GM21786 (cell line): ENCODE results near the gene TKTL1.
A peak's percentile ranks its signal among the peaks of the same experiment; 100 is the strongest.

Experiments used
- ATAC-seq: cut with Tn5 transposase; IDR thresholded peaks from one replicate; pipeline ENCODE4 v1.9.1; 2021; ENCODE audit not compliant: unreplicated experiment

TKTL1 gene

DNA sequence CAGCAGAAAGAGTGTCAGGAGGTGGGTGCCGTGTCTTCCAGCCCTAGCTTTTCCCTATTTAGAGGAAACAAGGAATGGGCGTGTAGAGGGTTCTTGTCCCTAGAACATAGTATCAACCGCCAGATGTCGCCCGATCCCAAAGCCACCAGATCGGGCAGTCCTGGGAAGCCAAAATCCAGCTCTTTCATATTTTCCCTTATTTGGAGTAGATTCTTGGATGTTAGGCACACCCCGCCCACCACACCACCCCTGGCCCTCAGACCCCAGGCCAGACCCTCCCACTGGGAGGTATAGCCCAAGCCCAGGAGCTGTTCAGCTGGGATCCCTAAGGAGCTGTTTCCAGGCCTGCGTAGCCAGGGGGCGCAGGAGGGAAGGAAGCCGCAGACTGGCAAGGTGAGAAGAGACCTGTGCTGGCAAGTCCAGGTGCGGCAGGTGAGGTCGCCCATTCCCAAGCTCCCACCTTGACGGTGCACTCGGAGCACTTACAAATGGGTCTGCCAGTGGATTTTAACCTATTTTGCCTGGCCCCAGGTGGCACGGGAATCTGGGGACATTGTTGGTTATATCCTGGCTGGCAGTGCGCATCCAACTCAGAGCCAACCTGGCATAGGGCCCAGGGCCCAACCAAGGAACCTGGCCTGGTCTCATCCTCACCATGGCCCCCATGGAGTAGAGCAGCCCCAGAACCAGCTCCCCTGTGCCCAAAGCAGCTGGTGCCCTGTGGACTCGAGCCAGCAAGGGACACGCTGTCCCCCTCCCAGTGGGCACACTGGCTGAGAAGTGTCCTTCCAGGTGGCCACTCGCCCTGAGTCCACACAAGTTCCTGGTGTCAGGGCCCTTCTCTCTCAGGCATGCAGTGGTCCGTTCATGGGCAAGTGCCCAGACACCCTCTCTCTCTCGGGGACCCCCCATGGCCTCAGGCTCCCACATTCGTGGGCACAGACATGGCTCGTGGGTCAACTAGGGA is 78.0 kb downstream of the TKTL1 start:
- ATAC-seq: no peak

DNA sequence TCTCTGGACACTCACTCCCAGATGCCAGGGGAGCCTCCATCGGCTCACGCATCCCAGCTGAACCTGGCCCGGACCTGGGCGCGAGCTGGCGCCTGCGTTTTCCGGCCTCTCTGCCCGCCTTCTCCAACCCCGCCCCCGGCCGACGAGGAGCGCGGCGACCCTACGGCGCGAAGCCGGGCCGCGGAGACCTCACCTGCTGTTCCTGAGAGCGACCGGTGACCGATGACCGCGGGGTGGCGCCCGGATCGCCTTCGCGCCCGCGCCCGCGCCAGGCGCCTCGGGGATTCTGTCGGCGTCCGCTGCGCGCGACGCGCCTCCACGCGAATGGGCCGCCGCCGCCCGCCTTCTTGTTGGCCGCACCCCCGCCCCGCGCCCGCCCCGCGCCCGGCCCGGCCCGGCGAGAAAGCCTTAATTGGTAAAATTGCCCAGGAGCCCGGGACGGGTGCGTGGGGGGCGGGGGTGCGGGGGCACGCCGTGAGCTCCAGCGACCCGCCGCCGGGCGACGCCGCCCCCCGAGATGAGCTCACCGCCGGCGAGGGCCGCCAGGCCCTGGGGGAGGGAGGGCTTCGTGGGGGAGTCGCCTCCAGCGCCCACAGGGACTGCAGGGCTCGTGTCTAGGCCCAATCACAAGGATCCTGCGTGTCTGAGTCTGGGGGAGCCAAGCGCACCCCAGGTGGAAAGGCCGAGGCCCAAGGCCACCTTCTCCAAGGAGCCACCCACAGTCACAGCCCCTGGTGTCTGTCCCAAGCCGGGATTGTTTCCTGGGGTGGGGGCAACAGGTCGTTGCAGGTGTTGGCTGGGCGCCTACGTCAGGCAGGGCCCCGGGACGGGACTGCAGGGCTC is 78.9 kb downstream of the TKTL1 start, which contains the start of gene FLNA:
Gene FLNA, minus strand, starts transcription at position 322 of the 843 bp plus-strand sequence. CDS start 3,389 bp downstream, outside the sequence.
- ATAC-seq: no peak

DNA sequence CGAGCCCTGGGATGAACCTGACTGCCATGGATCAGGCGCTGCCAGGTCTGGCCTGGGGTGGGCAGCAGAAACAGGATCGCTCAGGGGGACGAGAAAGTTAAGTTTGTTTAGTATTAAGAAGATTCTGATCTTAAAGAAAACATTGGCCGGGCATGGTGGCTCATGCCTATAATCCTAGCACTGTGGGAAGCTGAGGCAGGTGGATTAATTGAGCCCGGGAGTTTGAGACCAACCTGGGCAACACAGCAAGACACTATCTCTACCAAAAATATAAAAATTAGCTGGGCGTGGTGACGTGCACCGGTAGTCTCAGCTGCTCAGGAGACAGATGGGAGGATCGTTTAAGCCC is 79.5 kb downstream of the TKTL1 start:
- no peak for ATAC-seq

DNA sequence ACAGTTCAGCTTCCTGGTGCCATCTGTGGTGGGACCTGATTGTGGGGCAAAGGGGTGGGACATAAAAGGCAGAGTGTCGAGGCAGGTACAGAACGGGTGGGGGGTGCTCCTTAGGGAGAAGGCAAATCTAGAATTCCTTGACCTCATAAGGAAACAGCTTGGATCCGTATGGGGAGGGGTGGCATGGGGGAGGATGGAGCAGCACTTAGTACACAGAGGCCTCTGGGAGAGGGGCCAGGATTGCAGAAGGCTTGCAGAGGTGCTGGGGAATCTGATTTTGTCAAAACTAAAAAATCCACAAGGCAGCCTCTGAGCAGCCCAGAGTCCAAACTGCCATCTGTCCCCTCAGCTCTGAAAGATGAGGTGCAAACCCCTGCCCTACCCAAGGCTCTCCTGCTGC is 81.2 kb downstream of the TKTL1 start:
- no peak for ATAC-seq

DNA sequence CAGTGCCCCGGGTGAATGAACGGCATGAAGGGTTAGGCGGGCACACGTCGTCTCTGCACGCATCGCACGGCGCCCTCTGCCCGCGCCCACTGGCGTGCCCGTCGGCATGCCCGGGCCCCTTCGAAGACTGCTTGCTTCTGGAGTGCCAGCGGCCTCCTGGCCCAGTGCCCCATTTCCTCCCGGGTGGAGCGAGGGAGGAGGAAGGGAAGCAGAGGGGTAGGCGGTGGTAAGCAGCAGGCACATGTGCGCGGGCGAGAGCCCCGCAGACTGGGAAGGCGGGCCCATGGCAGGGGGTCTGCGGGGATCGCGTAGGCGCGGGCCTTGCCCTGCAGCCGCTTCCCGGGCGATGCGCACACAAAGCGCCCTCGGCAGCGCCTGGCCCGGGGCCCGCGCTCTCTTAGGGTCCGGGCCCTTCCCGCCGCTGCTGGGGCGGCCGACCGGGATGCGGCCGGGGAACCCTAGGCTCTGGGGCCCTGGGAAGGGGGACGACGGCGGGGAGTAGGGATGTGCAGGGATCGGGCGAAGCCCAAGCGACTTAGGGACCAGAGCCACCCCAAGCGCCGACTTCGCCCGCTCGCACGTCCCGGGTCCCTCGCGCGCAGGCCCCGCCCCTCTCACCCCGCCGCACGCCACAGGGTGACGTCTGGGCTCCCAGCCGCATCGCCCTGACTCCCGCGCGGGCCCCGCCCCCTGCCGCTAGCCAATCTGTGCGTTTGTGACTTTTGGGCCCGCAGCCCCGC is 82.6 kb downstream of the TKTL1 start:
- peak; percentile 2 for ATAC-seq

DNA sequence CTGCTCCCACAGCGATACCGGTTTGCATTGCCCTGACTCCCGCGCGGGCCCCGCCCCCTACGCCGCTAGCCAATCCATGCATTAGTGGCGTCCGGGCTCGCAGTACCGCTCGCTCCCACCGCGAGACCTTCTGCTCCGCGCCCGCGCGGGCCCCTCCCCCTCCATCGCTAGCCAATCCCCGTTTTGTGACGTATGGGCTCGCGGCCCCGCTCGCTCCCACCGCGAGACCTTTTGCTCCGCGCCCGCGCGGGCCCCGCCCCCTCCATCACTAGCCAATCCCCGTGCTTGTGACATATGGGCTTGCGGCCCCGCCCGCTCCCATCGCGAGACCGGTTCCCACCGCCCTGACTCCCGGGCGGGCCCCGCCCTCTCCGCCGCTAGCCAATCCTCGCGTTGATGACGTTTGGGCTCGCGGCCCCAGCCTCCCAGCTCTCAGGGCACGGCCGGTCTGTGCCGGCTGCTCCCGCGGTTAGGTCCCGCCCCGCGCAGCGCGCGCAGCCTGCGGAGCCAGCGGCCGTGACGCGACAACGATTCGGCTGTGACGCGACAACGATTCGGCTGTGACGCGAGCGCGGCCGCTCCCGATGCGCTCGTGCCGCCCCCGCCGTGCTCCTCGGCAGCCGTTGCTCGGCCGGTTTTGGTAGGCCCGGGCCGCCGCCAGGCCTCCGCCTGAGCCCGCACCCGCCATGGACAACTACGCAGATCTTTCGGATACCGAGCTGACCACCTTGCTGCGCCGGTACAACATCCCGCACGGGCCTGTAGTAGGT is 83.4 kb downstream of the TKTL1 start, which contains the start of gene EMD:
Gene EMD, plus strand, starts transcription at position 497 of the 770 bp plus-strand sequence. Its CDS starts 190 bp downstream, at position 687.
- ATAC-seq: peak; percentile 78

DNA sequence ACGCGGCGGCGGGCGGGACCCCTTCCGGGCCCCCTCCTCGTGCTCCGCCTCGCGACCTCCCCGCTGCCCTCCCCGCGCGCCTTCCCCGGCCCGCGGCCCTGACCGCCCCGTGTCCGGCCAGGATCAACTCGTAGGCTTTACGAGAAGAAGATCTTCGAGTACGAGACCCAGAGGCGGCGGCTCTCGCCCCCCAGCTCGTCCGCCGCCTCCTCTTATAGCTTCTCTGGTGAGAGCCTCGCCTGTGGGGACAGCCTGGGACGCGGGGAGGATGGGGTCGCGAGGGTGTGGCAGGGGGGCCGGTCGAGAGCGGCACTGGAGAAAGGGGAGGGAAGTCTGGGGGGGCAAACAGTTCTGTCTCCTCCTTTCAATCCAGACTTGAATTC is 84.0 kb downstream of the TKTL1 start:
- ATAC-seq: no peak
